GM21717 (cell line): ENCODE results near the gene STXBP1.

Experiments used
- ATAC-seq: cut with Tn5 transposase; IDR thresholded peaks from one replicate; pipeline ENCODE4 v1.9.1; 2021; ENCODE audit warnings: mild to moderate bottlenecking, moderate library complexity; ENCODE audit not compliant: unreplicated experiment

Gene STXBP1

DNA sequence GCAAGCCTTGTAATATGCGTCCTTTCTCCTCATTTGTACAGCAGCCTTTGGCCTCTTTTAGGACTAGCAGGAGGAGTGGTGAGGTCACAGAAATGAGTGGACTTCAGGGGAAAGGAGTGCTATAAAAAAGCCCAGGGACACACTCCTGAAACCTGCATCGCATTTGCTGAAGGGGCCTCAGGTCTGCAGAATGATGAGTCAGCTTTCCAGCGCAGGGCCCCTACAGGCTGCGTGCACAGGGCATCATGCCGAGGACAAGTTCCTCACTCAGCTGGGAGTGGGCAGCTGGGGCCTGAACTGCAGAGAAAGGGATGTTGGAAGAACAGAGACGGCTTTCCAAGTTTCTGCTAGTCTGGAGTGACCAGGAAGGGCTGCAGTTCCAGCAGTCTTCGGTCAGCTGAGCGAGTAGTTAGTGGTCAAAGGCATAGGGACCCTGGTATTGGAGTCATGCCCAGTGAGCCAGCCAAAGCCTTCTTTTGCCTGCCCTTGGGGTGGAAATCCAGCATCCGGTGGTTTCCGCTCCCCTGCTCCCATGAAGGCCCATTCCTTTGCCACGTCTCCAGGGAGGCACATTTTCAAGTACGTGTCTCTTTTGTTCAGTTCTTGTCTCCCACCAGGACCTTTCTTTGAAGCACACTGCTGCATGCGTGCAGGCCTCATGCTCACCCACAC is 77.4 kb downstream of the STXBP1 start:
- no peak for ATAC-seq

- no peak for ATAC-seq
Observed at GRCh38 chr9:127690735-127691134, 78.7 kb downstream of the STXBP1 start.

- ATAC-seq, result no peak
Observed at GRCh38 chr9:127692071-127692470, 80.0 kb downstream of the STXBP1 start.

DNA sequence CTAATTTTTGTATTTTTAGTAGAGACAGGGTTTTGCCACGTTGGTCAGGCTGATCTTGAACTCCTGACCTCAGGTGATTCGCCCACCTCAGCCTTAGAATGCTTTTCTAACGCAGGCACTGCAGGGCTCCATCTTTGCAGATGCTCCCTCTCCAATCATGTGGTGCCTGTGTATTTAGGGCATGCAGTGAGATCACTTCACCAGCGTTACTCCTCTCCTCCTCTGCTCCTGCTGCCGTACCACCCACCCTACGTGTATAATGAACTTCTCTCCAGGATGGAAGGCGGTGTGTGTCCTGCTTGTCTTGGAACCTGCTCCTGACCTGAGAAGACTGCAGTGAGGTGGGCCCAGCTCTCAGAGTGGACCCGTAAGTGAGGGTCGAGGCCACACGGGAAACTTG is 81.1 kb downstream of the STXBP1 start:
- ATAC-seq, result no peak

DNA sequence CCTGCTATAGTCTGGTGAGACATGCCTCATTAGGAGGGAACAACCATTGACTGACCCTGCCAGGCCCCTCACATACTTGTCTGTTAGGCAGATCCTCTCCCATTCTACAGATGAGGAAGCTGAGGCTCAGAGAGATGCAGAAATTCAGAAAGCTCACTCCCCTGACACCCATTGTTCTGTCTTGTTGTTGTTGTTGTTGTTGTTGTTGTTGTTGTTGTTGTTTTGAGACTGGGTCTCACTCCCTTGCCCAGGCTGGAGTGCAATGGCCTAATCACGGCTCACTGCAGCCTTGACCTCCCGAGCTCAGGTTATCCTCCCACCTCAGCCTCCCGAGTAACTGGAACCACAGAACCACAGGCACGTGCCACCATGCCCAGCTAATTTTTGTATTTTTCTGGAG is 81.6 kb downstream of the STXBP1 start:
- no peak for ATAC-seq

DNA sequence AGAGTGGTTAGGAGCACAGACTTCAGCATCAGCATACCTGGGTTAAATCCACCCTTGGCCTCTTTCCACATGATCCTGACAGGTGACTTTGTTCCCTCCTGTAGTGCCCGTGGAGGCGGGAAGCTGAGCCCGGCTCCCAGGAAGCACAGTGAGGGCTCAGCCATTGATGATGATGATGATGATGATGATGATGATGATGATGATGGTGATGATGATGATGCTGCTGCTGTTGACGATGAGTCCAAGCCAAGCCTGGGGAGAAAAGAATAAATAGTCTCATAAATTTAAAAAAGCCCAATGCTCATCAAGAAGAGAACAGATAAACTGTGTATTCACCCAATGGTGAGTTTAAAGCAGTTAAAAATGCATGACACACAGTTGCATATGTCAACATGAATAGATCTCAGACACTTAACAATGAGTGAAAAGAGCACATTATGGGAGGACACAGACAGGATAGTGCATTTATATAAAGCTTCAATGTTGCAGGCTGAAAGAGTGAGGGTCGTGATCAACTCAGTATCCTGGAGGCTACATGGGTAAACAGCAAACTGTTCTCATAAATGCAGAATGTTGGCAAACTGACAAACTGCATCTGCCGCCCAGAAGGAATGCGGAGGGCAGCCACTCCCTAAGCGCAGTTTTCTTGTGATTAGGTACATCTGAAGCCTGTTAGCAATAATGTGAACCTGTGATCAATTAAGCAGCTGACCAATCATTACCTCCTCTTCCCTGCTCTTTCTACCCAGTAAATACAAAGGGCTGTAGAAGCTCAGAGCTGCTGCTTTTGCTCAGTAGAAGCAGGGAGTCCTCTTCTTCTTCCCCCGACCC is 83.0 kb downstream of the STXBP1 start:
- ATAC-seq, result no peak

DNA sequence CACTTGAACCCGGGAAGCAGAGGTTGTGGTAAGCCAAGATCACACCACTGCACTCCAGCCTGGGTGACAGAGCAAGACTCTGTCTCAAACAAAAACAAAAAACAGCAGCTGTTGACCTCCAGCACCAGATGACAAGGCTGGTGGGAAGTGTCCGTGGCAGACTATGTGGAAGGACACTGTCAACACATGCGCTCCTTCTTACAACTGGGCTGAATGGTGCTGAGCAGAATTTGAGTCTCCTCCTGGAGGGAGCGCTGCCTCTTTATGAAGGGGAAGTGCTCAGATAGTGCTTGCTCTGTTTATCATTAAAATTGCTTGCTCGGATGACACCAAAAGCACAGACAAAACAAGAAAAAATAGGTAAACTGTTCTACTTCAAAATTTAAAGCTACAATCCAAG is 85.5 kb downstream of the STXBP1 start:
- ATAC-seq, result no peak

GRCh38 chr9:127698386-127698785 is 86.3 kb downstream of the STXBP1 start:
- ATAC-seq, result no peak

GRCh38 chr9:127698985-127699670 is 87.1 kb downstream of the STXBP1 start:
- peak; percentile 85 for ATAC-seq

GRCh38 chr9:127700140-127700539 is 88.1 kb downstream of the STXBP1 start:
- no peak for ATAC-seq

DNA sequence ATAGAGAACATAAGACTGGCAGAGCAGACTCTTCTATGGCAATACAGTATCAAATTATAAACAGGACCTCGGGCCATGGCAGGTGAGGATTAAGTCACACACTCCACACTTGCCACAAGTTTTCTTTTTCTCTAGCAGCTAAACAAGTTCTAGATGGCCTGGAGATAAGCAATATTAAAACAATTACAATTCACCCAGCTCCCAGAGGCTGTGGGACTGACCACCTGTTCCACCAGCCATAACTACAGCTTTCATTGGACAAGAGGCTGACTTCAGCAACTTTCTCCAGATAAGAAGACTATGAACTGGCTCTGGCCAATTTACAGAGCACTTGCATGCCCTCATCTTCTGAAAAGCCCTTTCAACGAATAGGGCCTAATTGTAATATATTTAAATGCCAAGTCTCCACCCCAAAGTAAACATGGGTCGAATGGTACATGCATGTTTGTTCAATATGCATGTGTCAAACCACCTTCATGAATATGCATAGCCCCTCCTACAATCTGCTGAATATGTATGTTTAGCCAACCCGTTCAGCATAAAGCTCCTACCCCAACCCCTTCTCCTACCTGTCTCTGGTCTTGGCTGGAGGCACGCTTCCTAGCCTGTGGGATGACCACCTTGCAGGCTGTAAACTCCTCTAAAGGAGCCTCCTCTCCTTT is 88.6 kb downstream of the STXBP1 start:
- ATAC-seq, result no peak

- no peak for ATAC-seq
Observed at GRCh38 chr9:127703289-127703946, 91.3 kb downstream of the STXBP1 start.

- no peak for ATAC-seq
Observed at GRCh38 chr9:127705577-127706379, 93.7 kb downstream of the STXBP1 start.

GRCh38 chr9:127706836-127707241 is 94.8 kb downstream of the STXBP1 start, which contains the start of gene CFAP157:
TSS of gene CFAP157 (plus strand) at chr9:127706988. CDS start at chr9:127707032, 44 bp downstream.
- no peak for ATAC-seq

DNA sequence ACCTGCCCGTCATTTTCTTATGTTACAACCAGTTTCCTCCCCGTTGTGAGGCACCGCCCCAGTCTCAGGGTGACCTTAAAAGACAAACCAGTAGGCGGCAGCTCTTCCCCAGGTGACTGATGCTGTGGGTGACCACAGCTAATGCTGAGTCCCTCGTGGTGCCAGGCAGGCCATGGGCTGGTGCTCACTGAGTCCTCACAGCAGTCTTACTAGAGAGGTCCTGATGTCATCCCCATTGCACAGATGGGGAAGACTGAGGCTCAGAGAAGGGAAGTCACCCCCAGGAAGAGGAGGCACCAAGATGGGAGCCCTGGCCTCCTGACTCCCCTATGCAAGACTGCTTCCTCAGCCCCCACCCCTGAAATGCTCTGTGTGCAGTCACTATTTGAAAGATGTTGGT is 95.7 kb downstream of the STXBP1 start:
- no peak for ATAC-seq

- ATAC-seq, result no peak
Observed at GRCh38 chr9:127708952-127709587, 97.0 kb downstream of the STXBP1 start.

- no peak for ATAC-seq
Observed at GRCh38 chr9:127710204-127710783, 98.2 kb downstream of the STXBP1 start.

DNA sequence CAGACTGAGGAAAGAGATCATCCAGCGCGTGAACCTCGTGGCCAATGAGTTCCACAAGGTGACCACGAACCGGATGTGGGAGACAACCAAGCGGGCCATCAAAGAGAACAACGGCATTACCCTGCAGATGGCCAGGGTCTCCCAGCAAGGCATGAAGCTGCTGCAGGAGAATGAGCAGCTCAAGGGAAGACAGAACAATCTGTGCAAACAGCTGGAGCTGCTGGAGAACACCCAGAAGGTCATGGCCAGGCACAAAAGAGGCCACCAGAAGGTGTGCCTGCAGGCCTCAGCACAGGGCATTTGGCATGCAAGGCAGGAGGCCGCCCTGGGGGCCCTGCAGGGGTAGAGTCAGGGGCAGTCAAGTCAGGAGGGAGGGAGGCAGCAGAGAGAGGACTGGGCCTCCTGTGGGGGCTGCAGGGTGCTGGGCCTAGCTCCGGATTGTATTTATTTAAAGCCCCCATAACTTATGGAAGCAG is 99.2 kb downstream of the STXBP1 start:
- no peak for ATAC-seq

DNA sequence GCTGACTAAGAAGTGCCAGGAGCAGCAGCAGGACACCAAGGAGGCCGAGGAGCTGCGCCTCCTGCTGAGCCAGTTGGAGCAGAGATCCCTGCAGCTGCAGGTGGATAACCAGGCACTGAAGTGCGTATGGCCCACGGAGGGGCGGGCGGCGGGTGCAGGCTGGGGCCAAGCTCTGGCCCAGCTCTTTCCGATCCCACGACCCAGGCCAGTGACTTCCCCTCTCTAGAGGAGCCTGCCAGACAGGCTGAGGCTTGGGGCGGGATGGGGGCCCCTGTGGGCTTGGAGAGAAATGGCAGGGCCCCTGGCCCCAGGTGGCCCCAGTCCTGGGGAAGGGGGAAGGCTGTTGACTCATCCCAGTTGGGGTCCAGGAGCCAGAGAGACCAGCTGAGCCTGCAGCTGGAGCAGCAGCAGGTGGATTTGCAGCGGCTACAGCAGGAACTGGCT is 99.8 kb downstream of the STXBP1 start:
- no peak for ATAC-seq
